ENCODE data around the gene SULT1E1. TPM values are rescaled to one million over a fixed set of nuclear protein-coding genes. Genes with fewer than 3 reads are reported as not detected.

Gene SULT1E1
- polyA plus RNA-seq, 2 of the 4 experiments (the other 2 are of a cell fraction) = 0.08 TPM; not detected in 1

GRCh38 chr4:69823048-69823447 is 36.9 kb downstream of the SULT1E1 start:
- ChIA-PET CTCF (no interaction called here), POLR2A (no interaction called here)
- TF ChIP-seq EHMT2 (IDR thresholded peaks at IDR 0.05; ENCODE audit: low read depth) = no peak
- TF ChIP-seq JUN (IDR thresholded peaks at IDR 0.05) = no peak
- no peak for TF ChIP-seq HDAC2 (IDR thresholded peaks at IDR 0.05)
- TF ChIP-seq POLR2A (IDR thresholded peaks at IDR 0.05; ENCODE audit: low read length) = no peak
- no peak for TF ChIP-seq RNF2 (IDR thresholded peaks at IDR 0.05; ENCODE audit: borderline replicate concordance, low read depth)
- TF ChIP-seq ATOH8 (CRISPR knock-in tag; IDR thresholded peaks at IDR 0.05; ENCODE audit: low read depth) = no peak
- no peak for TF ChIP-seq ZC3H11A (IDR thresholded peaks at IDR 0.05)
- no peak for TF ChIP-seq MAX (IDR thresholded peaks at IDR 0.05)
- no peak for TF ChIP-seq REST (IDR thresholded peaks at IDR 0.05)
- no peak for TF ChIP-seq HEYL (CRISPR knock-in tag; IDR thresholded peaks at IDR 0.05)
- no peak for TF ChIP-seq CHD4 (IDR thresholded peaks at IDR 0.05; ENCODE audit: borderline replicate concordance)
- no peak for TF ChIP-seq SMC3 (IDR thresholded peaks at IDR 0.05)
- no peak for TF ChIP-seq ZNF302 (CRISPR knock-in tag; IDR thresholded peaks at IDR 0.05)
- DNase-seq (ENCODE audit: low read depth in 1 of 2, low spot score in 1 of 2) = no peak
- no peak overlapping the region for H3K27ac ChIP-seq
- no peak for ATAC-seq
- no peaks in the 10 kb centered on the region for H3K9me3 ChIP-seq
- H3K4me1 ChIP-seq = no peaks in the 10 kb centered on the region
- no peak overlapping the region for H3K4me2 ChIP-seq
- no peak overlapping the region for H3K4me3 ChIP-seq
- no peak for FAIRE-seq
- 30% methylated on average over 4 of the region's 4 CpGs for WGBS (ENCODE audit: missing lambda C conversion rate)

- no peaks in the 10 kb centered on the region for H3K4me1 ChIP-seq
- CTCF ChIA-PET = no interaction called here
- H3K4me2 ChIP-seq = no peak overlapping the region
- DNase-seq (ENCODE audit: low read depth in 1 of 2, low spot score in 1 of 2) (no peak), ATAC-seq (no peak), FAIRE-seq (no peak)
- WGBS (ENCODE audit: missing lambda C conversion rate) = 27% methylated on average over 5 of the region's 5 CpGs
- no peak for TF ChIP-seq HDAC2 (IDR thresholded peaks at IDR 0.05)
- TF ChIP-seq CHD4 (IDR thresholded peaks at IDR 0.05; ENCODE audit: borderline replicate concordance) = no peak
- TF ChIP-seq FOXS1 (CRISPR knock-in tag; IDR thresholded peaks at IDR 0.05) = no peak
- TF ChIP-seq SREBF2 (IDR thresholded peaks at IDR 0.05) = no peak
- no peak for TF ChIP-seq ESRRA (IDR thresholded peaks at IDR 0.05; ENCODE audit: borderline replicate concordance, low read length)
- no peak for TF ChIP-seq NR3C1 (IDR thresholded peaks at IDR 0.05)
- no peak for TF ChIP-seq EP300 (IDR thresholded peaks at IDR 0.05)
- no peaks in the 10 kb centered on the region for H3K9me3 ChIP-seq
- no peak overlapping the region for H3K27ac ChIP-seq
- POLR2A ChIA-PET = no interaction called here
- no peak overlapping the region for H3K4me3 ChIP-seq
Measured at GRCh38 chr4:69822198-69822597, 37.7 kb downstream of the SULT1E1 start.

- POLR2A ChIA-PET = no interaction called here
- 50% methylated on average over 1 of the region's 1 CpG for WGBS (ENCODE audit: missing lambda C conversion rate)
- DNase-seq (ENCODE audit: low read depth in 1 of 2, low spot score in 1 of 2) (no peak), ATAC-seq (no peak), FAIRE-seq (no peak)
- CTCF ChIA-PET = no interaction called here
- no peaks in the 10 kb centered on the region for H3K9me3 ChIP-seq
- H3K4me1 ChIP-seq = no peaks in the 10 kb centered on the region
- no peak overlapping the region for H3K27ac ChIP-seq
- no peak overlapping the region for H3K4me2 ChIP-seq
- no peak overlapping the region for H3K4me3 ChIP-seq
- TF ChIP-seq HOXB13 (CRISPR knock-in tag; IDR thresholded peaks at IDR 0.05; ENCODE audit: low read depth) (no peak), TP53 (CRISPR knock-in tag; IDR thresholded peaks at IDR 0.05) (no peak), HOXA7 (CRISPR knock-in tag; IDR thresholded peaks at IDR 0.05) (no peak), E2F6 (IDR thresholded peaks at IDR 0.05; ENCODE audit: borderline replicate concordance, low read depth) (no peak), BCL3 (IDR thresholded peaks at IDR 0.05) (no peak), CTCF (IDR thresholded peaks at IDR 0.05) (no peak), FOSB (CRISPR knock-in tag; IDR thresholded peaks at IDR 0.05) (no peak), MYC (IDR thresholded peaks at IDR 0.05; ENCODE audit: borderline replicate concordance, low read length) (no peak), ESRRA (IDR thresholded peaks at IDR 0.05; ENCODE audit: borderline replicate concordance, low read length) (no peak), RCOR1 (IDR thresholded peaks at IDR 0.05; ENCODE audit: low read depth, low read length) (no peak), ZSCAN20 (CRISPR knock-in tag; IDR thresholded peaks at IDR 0.05) (no peak), BHLHE40 (IDR thresholded peaks at IDR 0.05; ENCODE audit: low read depth, low read length) (no peak)
Measured at GRCh38 chr4:69818060-69818639, 41.8 kb downstream of the SULT1E1 start.
